ENCODE data around the gene ROM1. TPM values are rescaled to one million over a fixed set of nuclear protein-coding genes. Genes with fewer than 3 reads are reported as not detected.

ROM1 gene
- total RNA-seq, 1 donor from 2014 or later = not detected

- intact Hi-C loops (cut with DNase I) = loop anchor here (1.0 kb wide), 1 partner anchor 17 kb away; the partner anchor contains the start of gene TUT1
- H3K9me3 ChIP-seq = no peaks in the 10 kb centered on the region
- H3K27me3 ChIP-seq = no peaks in the 10 kb centered on the region
- H3K27ac ChIP-seq = peak overlapping the region; percentile 89
- no peak for TF ChIP-seq CTCF (IDR thresholded peaks at IDR 0.05)
- no peak for DNase-seq (ENCODE audit: low spot score in 2 of 2)
- H3K4me1 ChIP-seq = peaks cover 10 to 15% of the 10 kb centered on the region in 2 donors
- H3K36me3 ChIP-seq = peaks cover 29 to 56% of the 10 kb centered on the region in 2 donors
- peak overlapping the region; percentile 66 to 78 for H3K4me3 ChIP-seq
These were observed 38.5 kb upstream of the ROM1 start for GRCh38 chr11:62574363-62575071.

GRCh38 chr11:62575156-62575555, 37.9 kb upstream of the ROM1 start:
- no peak for DNase-seq (ENCODE audit: low spot score in 2 of 2)
- intact Hi-C loops (cut with DNase I) = no loop called here

GRCh38 chr11:62575837-62576236, 37.2 kb upstream of the ROM1 start:
- Histone ChIP-seq H3K27me3 (no peaks in the 10 kb centered on the region), H3K4me3 (peak overlapping the region in 1 of 2 donors; percentile 78), H3K9me3 (no peaks in the 10 kb centered on the region), H3K4me1 (peaks cover 10 to 15% of the 10 kb centered on the region in 2 donors), H3K27ac (peak overlapping the region; percentile 89), H3K36me3 (peaks cover 23 to 52% of the 10 kb centered on the region in 2 donors)
- TF ChIP-seq CTCF (IDR thresholded peaks at IDR 0.05) = no peak
- DNase-seq (ENCODE audit: low spot score in 2 of 2) = no peak
- intact Hi-C loops (cut with DNase I) = no loop called here

More at GRCh38 chr11:62575156-62575555, 37.9 kb upstream of the ROM1 start:
- H3K27me3 ChIP-seq = no peaks in the 10 kb centered on the region
- H3K27ac ChIP-seq = peak overlapping the region; percentile 89
- peaks cover 28 to 56% of the 10 kb centered on the region in 2 donors for H3K36me3 ChIP-seq
- TF ChIP-seq CTCF (IDR thresholded peaks at IDR 0.05) = no peak
- peaks cover 10 to 15% of the 10 kb centered on the region in 2 donors for H3K4me1 ChIP-seq
- H3K9me3 ChIP-seq = no peaks in the 10 kb centered on the region
- H3K4me3 ChIP-seq = peak overlapping the region; percentile 66 to 78

GRCh38 chr11:62577046-62577714, 35.9 kb upstream of the ROM1 start:
- peaks cover 23 to 49% of the 10 kb centered on the region in 2 donors for H3K36me3 ChIP-seq
- peaks cover 10 to 15% of the 10 kb centered on the region in 2 donors for H3K4me1 ChIP-seq
- DNase-seq (ENCODE audit: low spot score in 2 of 2) = no peak
- H3K9me3 ChIP-seq = no peaks in the 10 kb centered on the region
- no peak for TF ChIP-seq CTCF (IDR thresholded peaks at IDR 0.05)
- peak overlapping the region; percentile 89 for H3K27ac ChIP-seq
- no peak overlapping the region for H3K4me3 ChIP-seq
- no peaks in the 10 kb centered on the region for H3K27me3 ChIP-seq
- intact Hi-C loops (cut with DNase I) = no loop called here

- no peak for DNase-seq (ENCODE audit: low spot score in 2 of 2)
- Histone ChIP-seq H3K27ac (no peak overlapping the region), H3K36me3 (peaks cover 26 to 46% of the 10 kb centered on the region in 2 donors), H3K4me1 (peaks cover 8 to 10% of the 10 kb centered on the region in 2 donors), H3K4me3 (no peak overlapping the region), H3K9me3 (no peaks in the 10 kb centered on the region), H3K27me3 (no peaks in the 10 kb centered on the region)
- no peak for TF ChIP-seq CTCF (IDR thresholded peaks at IDR 0.05)
- intact Hi-C loops (cut with DNase I) = no loop called here
These were observed 34.5 kb upstream of the ROM1 start for GRCh38 chr11:62578541-62578940.
